K562 (cell line): ENCODE data around the gene CDS2. TPM values are rescaled to one million over a fixed set of nuclear protein-coding genes. Genes with fewer than 3 reads are reported as not detected.

Experiments used
- CEBPB ChIP-seq: fragments of 450-650 bp; IDR thresholded peaks from 2 replicates; pipeline ENCODE4 v1.6.1; 2016; ENCODE audit warnings: missing genetic modification characterization, missing compliant biosample characterization
- CHD7 ChIP-seq: fragments of 200-600 bp; sonication (generic); IDR thresholded peaks from one replicate; pipeline ENCODE4 v1.6.1; 2012; ENCODE audit warnings: mild to moderate bottlenecking, low read depth, low read length, inconsistent platforms
- polyA plus RNA-seq, 8 experiments: library from polyadenylated mRNA; depleted of rRNA in 4 of 8; stranded (reverse) in 5 of 8; unstranded in 3 of 8; fragments of >200 nt; fragmentation: Nextera tagmentation in 2 of 8; fragmentation: Illumina TruSeq in 1 of 8; extraction: Ambion mirVana in 2 of 8; extraction: Trizol in 1 of 8; gene quantifications; 2 replicates each; pipeline versions ENCODE4 v1.2.1 to v1.2.3, GENCODE V29; 2011 to 2014; ENCODE audit warnings: inconsistent platforms in 1 of 8, missing spikeins in 1 of 8
- total RNA-seq, 7 experiments: library from RNA; depleted of rRNA in 6 of 7; stranded (reverse); fragments of >200 nt in 6 of 7; fragmentation: Illumina TruSeq in 2 of 7; extraction: Trizol in 2 of 7; gene quantifications; 2 replicates each; pipeline versions ENCODE4 v1.2.1 to v1.2.3, GENCODE V29; 2011 to 2021; ENCODE audit warnings: low replicate concordance in 1 of 7

The CDS2 gene
- total and polyA plus RNA-seq, 9 of the 15 experiments (the other 6 are each of a cell fraction or from before 2014, with no cell fraction given) = 6.4 to 46.4 (median 12.2) TPM

GRCh38 chr20:5146099-5146668 is 19.4 kb downstream of the CDS2 start (continued):
- TF ChIP-seq CHD7 (no peak), CEBPB (0 out of 2 replicates have a peak, but pooled peaks have one; percentile 31)
